ENCODE results near the gene SYCE3.

GRCh38 chr22:50569041-50569459, 6.3 kb upstream of the SYCE3 start:
- TF ChIP-seq CTCF (conservative IDR thresholded peaks at IDR 0.05; ENCODE audit: low read length) (no peak), EZH2phosphoT487 (IDR thresholded peaks at IDR 0.05; ENCODE audit: borderline replicate concordance, low read depth, low read length) (no peak)

Data from OCI-LY7 (cell line).